ENCODE results near the gene ACTL8.

DNA sequence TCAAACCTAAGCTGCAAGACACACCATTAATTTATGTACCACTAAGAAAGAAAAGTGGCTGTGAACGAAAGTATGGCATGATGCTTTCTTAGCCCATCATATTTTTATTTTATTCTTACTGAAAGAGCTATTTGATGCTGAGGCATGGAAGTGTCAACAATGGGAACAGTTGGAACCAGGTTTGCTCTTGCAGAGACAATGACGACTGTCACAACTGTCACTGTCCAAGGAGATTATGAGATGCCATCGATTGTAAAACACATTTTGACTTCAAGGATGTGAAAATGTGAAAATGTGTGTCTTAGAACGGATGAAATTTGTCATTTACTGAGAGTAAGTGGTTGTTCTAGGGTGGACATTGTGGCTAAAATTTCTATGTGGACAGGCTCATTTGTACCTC, 2.8 kb upstream of the ACTL8 start:
- TF ChIP-seq, protein P1, sequence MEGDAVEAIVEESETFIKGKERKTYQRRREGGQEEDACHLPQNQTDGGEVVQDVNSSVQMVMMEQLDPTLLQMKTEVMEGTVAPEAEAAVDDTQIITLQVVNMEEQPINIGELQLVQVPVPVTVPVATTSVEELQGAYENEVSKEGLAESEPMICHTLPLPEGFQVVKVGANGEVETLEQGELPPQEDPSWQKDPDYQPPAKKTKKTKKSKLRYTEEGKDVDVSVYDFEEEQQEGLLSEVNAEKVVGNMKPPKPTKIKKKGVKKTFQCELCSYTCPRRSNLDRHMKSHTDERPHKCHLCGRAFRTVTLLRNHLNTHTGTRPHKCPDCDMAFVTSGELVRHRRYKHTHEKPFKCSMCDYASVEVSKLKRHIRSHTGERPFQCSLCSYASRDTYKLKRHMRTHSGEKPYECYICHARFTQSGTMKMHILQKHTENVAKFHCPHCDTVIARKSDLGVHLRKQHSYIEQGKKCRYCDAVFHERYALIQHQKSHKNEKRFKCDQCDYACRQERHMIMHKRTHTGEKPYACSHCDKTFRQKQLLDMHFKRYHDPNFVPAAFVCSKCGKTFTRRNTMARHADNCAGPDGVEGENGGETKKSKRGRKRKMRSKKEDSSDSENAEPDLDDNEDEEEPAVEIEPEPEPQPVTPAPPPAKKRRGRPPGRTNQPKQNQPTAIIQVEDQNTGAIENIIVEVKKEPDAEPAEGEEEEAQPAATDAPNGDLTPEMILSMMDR (IDR thresholded peaks at IDR 0.05), result no peak
- no peak for TF ChIP-seq POLR2A (IDR thresholded peaks at IDR 0.05)
